ENCODE data around the gene NXN. TPM values are rescaled to one million over a fixed set of nuclear protein-coding genes. Genes with fewer than 3 reads are reported as not detected.

The NXN gene
- polyA plus RNA-seq, 1 donor from 2014 or later = 14.8 TPM

- no peaks in the 10 kb centered on the region for H3K9me3 ChIP-seq (ENCODE audit: low read length)
- H3K4me3 ChIP-seq (ENCODE audit: low read length) = no peak overlapping the region
- no peaks in the 10 kb centered on the region for H4K20me1 ChIP-seq (ENCODE audit: insufficient read depth)
- H3K79me2 ChIP-seq (replicated peaks; ENCODE audit: insufficient read depth, low read length) = peaks cover 8% of the 10 kb centered on the region
- no peaks in the 10 kb centered on the region for H3K36me3 ChIP-seq (ENCODE audit: insufficient read depth, low read length)
- H3K9ac ChIP-seq (ENCODE audit: low read length) = no peak overlapping the region
- TF ChIP-seq EZH2 (IDR thresholded peaks at IDR 0.05; ENCODE audit: borderline replicate concordance, insufficient read depth, low read length, poor library complexity, severe bottlenecking) (no peak), RAD21 (conservative IDR thresholded peaks at IDR 0.05) (no peak), EP300 (conservative IDR thresholded peaks at IDR 0.05; ENCODE audit: poor library complexity, severe bottlenecking) (no peak), POLR2AphosphoS5 (IDR thresholded peaks at IDR 0.05) (no peak), REST (IDR thresholded peaks at IDR 0.05; ENCODE audit: borderline replicate concordance) (no peak), MXI1 (conservative IDR thresholded peaks at IDR 0.05; ENCODE audit: poor library complexity, severe bottlenecking) (no peak), SMC3 (conservative IDR thresholded peaks at IDR 0.05; ENCODE audit: poor library complexity) (no peak), CTCF (IDR thresholded peaks at IDR 0.05; ENCODE audit: poor library complexity, severe bottlenecking) (no peak), TAF1 (IDR thresholded peaks at IDR 0.05; ENCODE audit: low read depth) (no peak)
- no peak overlapping the region for H3K4me2 ChIP-seq (ENCODE audit: low read length)
- no peak overlapping the region for H2AFZ ChIP-seq (ENCODE audit: low read depth, low read length)
- no peaks in the 10 kb centered on the region for H3K9me2 ChIP-seq (ENCODE audit: insufficient read depth, low read length)
- H3K27ac ChIP-seq (ENCODE audit: low read length) = no peak overlapping the region
- H3K27me3 ChIP-seq (ENCODE audit: insufficient read depth, low read depth, low read length) = no peaks in the 10 kb centered on the region
- no peaks in the 10 kb centered on the region for H3F3A ChIP-seq (ENCODE audit: insufficient read depth, low read length, poor library complexity, severe bottlenecking)
These were observed 33.9 kb downstream of the NXN start for GRCh38 chr17:945672-946071.

GRCh38 chr17:944266-944826, 35.2 kb downstream of the NXN start:
- H3K9me3 ChIP-seq (ENCODE audit: low read length) = no peaks in the 10 kb centered on the region
- no peaks in the 10 kb centered on the region for H4K20me1 ChIP-seq (ENCODE audit: insufficient read depth)
- TF ChIP-seq EP300 (conservative IDR thresholded peaks at IDR 0.05; ENCODE audit: poor library complexity, severe bottlenecking) (no peak), TAF1 (IDR thresholded peaks at IDR 0.05; ENCODE audit: low read depth) (no peak), REST (IDR thresholded peaks at IDR 0.05; ENCODE audit: borderline replicate concordance) (no peak), EZH2 (IDR thresholded peaks at IDR 0.05; ENCODE audit: borderline replicate concordance, insufficient read depth, low read length, poor library complexity, severe bottlenecking) (no peak), POLR2AphosphoS5 (IDR thresholded peaks at IDR 0.05) (no peak), SMC3 (conservative IDR thresholded peaks at IDR 0.05; ENCODE audit: poor library complexity) (no peak), RAD21 (conservative IDR thresholded peaks at IDR 0.05) (no peak), CTCF (IDR thresholded peaks at IDR 0.05; ENCODE audit: poor library complexity, severe bottlenecking) (no peak), MXI1 (conservative IDR thresholded peaks at IDR 0.05; ENCODE audit: poor library complexity, severe bottlenecking) (no peak)
- no peaks in the 10 kb centered on the region for H3K27me3 ChIP-seq (ENCODE audit: insufficient read depth, low read depth, low read length)
- H3K79me2 ChIP-seq (replicated peaks; ENCODE audit: insufficient read depth, low read length) = peaks cover 19% of the 10 kb centered on the region
- H3K4me3 ChIP-seq (ENCODE audit: low read length) = no peak overlapping the region
- H2AFZ ChIP-seq (ENCODE audit: low read depth, low read length) = no peak overlapping the region
- H3F3A ChIP-seq (ENCODE audit: insufficient read depth, low read length, poor library complexity, severe bottlenecking) = no peaks in the 10 kb centered on the region
- no peaks in the 10 kb centered on the region for H3K36me3 ChIP-seq (ENCODE audit: insufficient read depth, low read length)
- no peak overlapping the region for H3K9ac ChIP-seq (ENCODE audit: low read length)
- no peak overlapping the region for H3K27ac ChIP-seq (ENCODE audit: low read length)
- H3K9me2 ChIP-seq (ENCODE audit: insufficient read depth, low read length) = no peaks in the 10 kb centered on the region
- H3K4me2 ChIP-seq (ENCODE audit: low read length) = no peak overlapping the region
